OCI-LY3 (cell line): Measurements from ENCODE around the gene SECISBP2.

Experiments
- H2AFZ ChIP-seq: fragments of 200-600, 300-600 bp; shearing (Covaris generic); 2 replicates; pipeline ENCODE4 v1.6.0; 2014; ENCODE audit warnings: antibody characterized with exemption, low read depth, low read length
- H3K27ac ChIP-seq: fragments of 200-600, 300-600 bp; sonication (generic); 2 replicates; pipeline ENCODE4 v1.5.1; 2014; ENCODE audit warnings: mild to moderate bottlenecking, low read length, moderate library complexity, mixed read lengths
- H3K27me3 ChIP-seq: fragments of 200-600, 300-600 bp; sonication (generic); 2 replicates; pipeline ENCODE4 v1.6.1; 2014; ENCODE audit warnings: low read depth, low read length, mixed read lengths
- H3K36me3 ChIP-seq: fragments of 200-600, 300-600 bp; sonication (generic); replicated peaks from 2 replicates; pipeline ENCODE3; 2014; ENCODE audit warnings: low read depth, low read length, mixed read lengths
- H3K4me1 ChIP-seq: fragments of 300-600, 200-600 bp; sonication (generic); 2 replicates; pipeline ENCODE4 v1.6.1; 2014; ENCODE audit warnings: low read length, mixed read lengths
- H3K4me2 ChIP-seq: fragments of 200-600, 300-600 bp; sonication (generic); 2 replicates; pipeline ENCODE4 v1.6.1; 2014; ENCODE audit warnings: low read length, mixed read lengths
- H3K4me3 ChIP-seq: fragments of 300-600, 200-600 bp; sonication (generic); 2 replicates; pipeline ENCODE4 v1.5.1; 2014; ENCODE audit warnings: antibody characterized with exemption, mild to moderate bottlenecking, low read length, moderate library complexity
- H3K79me2 ChIP-seq: fragments of 300-600, 200-600 bp; shearing (Covaris generic); 2 replicates; pipeline ENCODE4 v1.6.1; 2014; ENCODE audit warnings: mild to moderate bottlenecking, low read length, mixed read lengths
- H3K9ac ChIP-seq: fragments of 300-600, 200-600 bp; shearing (Covaris generic); 2 replicates; pipeline ENCODE4 v1.6.0; 2014; ENCODE audit warnings: mild to moderate bottlenecking, low read length, moderate library complexity
- H3K9me3 ChIP-seq: fragments of 200-600, 300-600 bp; shearing (Covaris generic); 2 replicates; pipeline ENCODE4 v1.6.1; 2014; ENCODE audit warnings: low read length, mixed read lengths; ENCODE audit not compliant: insufficient read depth
- H4K20me1 ChIP-seq: fragments of 200-600, 300-600 bp; sonication (generic); 2 replicates; pipeline ENCODE4 v1.6.1; 2016; ENCODE audit warnings: low read length, mixed read lengths; ENCODE audit not compliant: insufficient read depth
- CTCF ChIP-seq: fragments of 200-600, 300-600 bp; sonication (generic); IDR thresholded peaks from 2 replicates; pipeline ENCODE4 v1.5.1; 2014; ENCODE audit warnings: antibody characterized with exemption, low read length, low read depth
- EZH2phosphoT487 ChIP-seq: fragments of 200-600 bp; shearing (Covaris generic); IDR thresholded peaks from 2 replicates; pipeline ENCODE4 v1.6.1; 2018; ENCODE audit warnings: antibody characterized with exemption, mixed run types, low read depth

Gene SECISBP2

GRCh38 chr9:89404074-89404473 lies 85.8 kb downstream of the SECISBP2 start:
- no peaks in the 10 kb centered on the region for H3K79me2 ChIP-seq
- H3K9ac ChIP-seq = no peak overlapping the region
- TF ChIP-seq CTCF (no peak), EZH2phosphoT487 (no peak)
- no peaks in the 10 kb centered on the region for H4K20me1 ChIP-seq
- no peak overlapping the region for H3K4me3 ChIP-seq
- no peaks in the 10 kb centered on the region for H3K36me3 ChIP-seq
- no peak overlapping the region for H3K4me2 ChIP-seq
- H2AFZ ChIP-seq = no peak overlapping the region
- H3K9me3 ChIP-seq = no peaks in the 10 kb centered on the region
- no peaks in the 10 kb centered on the region for H3K27me3 ChIP-seq
- H3K27ac ChIP-seq = no peak overlapping the region
- H3K4me1 ChIP-seq = peaks cover 17% of the 10 kb centered on the region

- H3K4me3 ChIP-seq = no peak overlapping the region
- no peaks in the 10 kb centered on the region for H4K20me1 ChIP-seq
- H3K4me2 ChIP-seq = no peak overlapping the region
- no peaks in the 10 kb centered on the region for H3K36me3 ChIP-seq
- H3K9me3 ChIP-seq = no peaks in the 10 kb centered on the region
- no peaks in the 10 kb centered on the region for H3K79me2 ChIP-seq
- no peaks in the 10 kb centered on the region for H3K27me3 ChIP-seq
- peaks cover 8% of the 10 kb centered on the region for H3K4me1 ChIP-seq
- no peak overlapping the region for H3K27ac ChIP-seq
- no peak overlapping the region for H2AFZ ChIP-seq
- H3K9ac ChIP-seq = no peak overlapping the region
- TF ChIP-seq CTCF (no peak), EZH2phosphoT487 (no peak)
Observed at GRCh38 chr9:89405826-89406225, 87.5 kb downstream of the SECISBP2 start.

GRCh38 chr9:89407070-89407469 lies 88.8 kb downstream of the SECISBP2 start:
- Histone ChIP-seq H3K79me2 (no peaks in the 10 kb centered on the region), H3K4me1 (peaks cover 6% of the 10 kb centered on the region; the same call in 1 of the 2 replicates), H3K27me3 (no peaks in the 10 kb centered on the region), H3K27ac (no peak overlapping the region), H3K36me3 (no peaks in the 10 kb centered on the region), H3K4me2 (no peak overlapping the region), H3K4me3 (no peak overlapping the region), H4K20me1 (no peaks in the 10 kb centered on the region), H2AFZ (no peak overlapping the region), H3K9me3 (no peaks in the 10 kb centered on the region), H3K9ac (no peak overlapping the region)
- no peak for TF ChIP-seq EZH2phosphoT487
- no peak for TF ChIP-seq CTCF

- H3K36me3 ChIP-seq = no peaks in the 10 kb centered on the region
- H3K27me3 ChIP-seq = no peaks in the 10 kb centered on the region
- no peak overlapping the region for H3K4me3 ChIP-seq
- H3K9me3 ChIP-seq = no peaks in the 10 kb centered on the region
- no peaks in the 10 kb centered on the region for H4K20me1 ChIP-seq
- H2AFZ ChIP-seq = no peak overlapping the region
- H3K27ac ChIP-seq = no peak overlapping the region
- no peaks in the 10 kb centered on the region for H3K79me2 ChIP-seq
- H3K4me1 ChIP-seq = peaks cover 6% of the 10 kb centered on the region; the same call in 1 of the 2 replicates
- H3K9ac ChIP-seq = no peak overlapping the region
- no peak overlapping the region for H3K4me2 ChIP-seq
- TF ChIP-seq EZH2phosphoT487 (no peak), CTCF (no peak)
Observed at GRCh38 chr9:89408628-89409101, 90.4 kb downstream of the SECISBP2 start.
